ENCODE data around the gene HLA-DRA.

DNA sequence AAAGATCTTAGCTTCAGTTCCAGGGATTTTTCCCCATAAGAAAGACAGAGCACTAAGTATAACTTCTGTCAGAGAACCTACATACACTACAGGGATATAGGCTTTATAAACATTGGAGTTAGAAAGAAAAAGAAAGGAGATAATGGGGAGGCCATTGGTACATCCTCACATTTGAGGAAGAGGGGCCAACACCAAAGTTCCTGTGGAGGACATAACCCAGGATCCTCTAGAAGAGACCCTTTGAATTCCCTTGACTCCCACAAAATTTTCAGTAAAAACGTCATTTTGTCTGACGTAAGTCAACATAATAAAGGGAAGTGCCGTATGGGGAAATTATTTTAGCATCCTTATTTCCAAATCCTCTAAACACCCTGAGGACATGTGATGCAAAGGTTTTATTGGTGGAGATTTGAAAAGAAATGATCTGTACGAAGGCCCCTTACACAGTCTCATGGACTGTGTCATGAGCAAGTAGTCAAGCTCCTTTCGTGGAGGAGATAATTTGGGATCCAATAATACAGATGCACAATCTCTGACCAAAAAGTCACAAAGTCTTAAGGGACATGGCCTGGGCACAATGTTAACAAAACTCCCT, 33.2 kb downstream of the HLA-DRA start:
- TF ChIP-seq CTCF (conservative IDR thresholded peaks at IDR 0.05; ENCODE audit: low read depth in 2 of 2) (no peak), EZH2 (IDR thresholded peaks at IDR 0.05; ENCODE audit: low read depth, unreplicated experiment) (no peak)
- TF ChIP-seq, protein P1, sequence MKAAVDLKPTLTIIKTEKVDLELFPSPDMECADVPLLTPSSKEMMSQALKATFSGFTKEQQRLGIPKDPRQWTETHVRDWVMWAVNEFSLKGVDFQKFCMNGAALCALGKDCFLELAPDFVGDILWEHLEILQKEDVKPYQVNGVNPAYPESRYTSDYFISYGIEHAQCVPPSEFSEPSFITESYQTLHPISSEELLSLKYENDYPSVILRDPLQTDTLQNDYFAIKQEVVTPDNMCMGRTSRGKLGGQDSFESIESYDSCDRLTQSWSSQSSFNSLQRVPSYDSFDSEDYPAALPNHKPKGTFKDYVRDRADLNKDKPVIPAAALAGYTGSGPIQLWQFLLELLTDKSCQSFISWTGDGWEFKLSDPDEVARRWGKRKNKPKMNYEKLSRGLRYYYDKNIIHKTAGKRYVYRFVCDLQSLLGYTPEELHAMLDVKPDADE (IDR thresholded peaks at IDR 0.05): no peak

All from GM23338 (cell line).